Measurements from ENCODE around the gene RBM38. TPM values are rescaled to one million over a fixed set of nuclear protein-coding genes. Genes with fewer than 3 reads are reported as not detected.

RBM38 gene
- polyA plus RNA-seq, 2 of the 4 experiments (the other 2 are of a cell fraction), result 6.6 to 14.2 TPM

GRCh38 chr20:57351042-57351783 lies 40.0 kb upstream of the RBM38 start, which contains the start of gene RAE1 (continued):
- TF ChIP-seq ZC3H11A (IDR thresholded peaks at IDR 0.05) (no peak), NPAS2 (CRISPR knock-in tag; IDR thresholded peaks at IDR 0.05; ENCODE audit: borderline replicate concordance) (no peak), RNF2 (IDR thresholded peaks at IDR 0.05; ENCODE audit: borderline replicate concordance, low read depth) (no peak), CBX2 (IDR thresholded peaks at IDR 0.05; ENCODE audit: borderline replicate concordance, low read depth) (no peak), HOXA7 (CRISPR knock-in tag; IDR thresholded peaks at IDR 0.05) (no peak), CEBPB (IDR thresholded peaks at IDR 0.05) (no peak), EHMT2 (IDR thresholded peaks at IDR 0.05; ENCODE audit: low read depth) (no peak), EP300 (IDR thresholded peaks at IDR 0.05) (no peak), HMGXB4 (CRISPR knock-in tag; IDR thresholded peaks at IDR 0.05; ENCODE audit: borderline replicate concordance) (peak; percentile 66; the same call in 1 of the 2 replicates), HDAC2 (IDR thresholded peaks at IDR 0.05) (no peak), CTCF (IDR thresholded peaks at IDR 0.05) (no peak), KDM5A (IDR thresholded peaks at IDR 0.05) (peak; percentile 61), REST (IDR thresholded peaks at IDR 0.05) (no peak), ZNF302 (CRISPR knock-in tag; IDR thresholded peaks at IDR 0.05) (no peak), MAFK (IDR thresholded peaks at IDR 0.05; ENCODE audit: partially characterized antibody) (no peak), BHLHE40 (IDR thresholded peaks at IDR 0.05; ENCODE audit: low read depth, low read length) (no peak), USF2 (IDR thresholded peaks at IDR 0.05) (no peak), CHD4 (IDR thresholded peaks at IDR 0.05; ENCODE audit: borderline replicate concordance) (no peak), MAZ (IDR thresholded peaks at IDR 0.05; ENCODE audit: borderline replicate concordance, low read depth, low read length) (no peak; the same call in 1 of the 2 replicates), TFCP2L1 (CRISPR knock-in tag; IDR thresholded peaks at IDR 0.05) (no peak), GATA3 (IDR thresholded peaks at IDR 0.05; ENCODE audit: borderline replicate concordance) (no peak), ELK1 (IDR thresholded peaks at IDR 0.05; ENCODE audit: low read depth, low read length) (no peak), SREBF2 (IDR thresholded peaks at IDR 0.05) (no peak), HOXB13 (CRISPR knock-in tag; IDR thresholded peaks at IDR 0.05; ENCODE audit: low read depth) (no peak), POLR2A (IDR thresholded peaks at IDR 0.05; ENCODE audit: low read length) (peak; percentile 73), KDM1A (IDR thresholded peaks at IDR 0.05; ENCODE audit: low read depth) (no peak)
- TF ChIP-seq, protein P1, sequence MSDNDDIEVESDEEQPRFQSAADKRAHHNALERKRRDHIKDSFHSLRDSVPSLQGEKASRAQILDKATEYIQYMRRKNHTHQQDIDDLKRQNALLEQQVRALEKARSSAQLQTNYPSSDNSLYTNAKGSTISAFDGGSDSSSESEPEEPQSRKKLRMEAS (IDR thresholded peaks at IDR 0.05), result peak; percentile 85
